Vagina (tissue), 2 donors: ENCODE results near the gene TRMT44. TPM values are rescaled to one million over a fixed set of nuclear protein-coding genes. Genes with fewer than 3 reads are reported as not detected.

Experiments used
- DNase-seq, 2 donors: peaks; one replicate each; pipeline ENCODE4 v3.0.0-alpha.2; 2017; ENCODE audit errors: extremely low spot score in 2 of 2
- H3K27ac ChIP-seq: fragments of 200-600 bp; sonication (generic); one replicate; pipeline ENCODE4 v1.5.1; 2019
- H3K27me3 ChIP-seq: fragments of 200-600 bp; sonication (generic); one replicate; pipeline ENCODE4 v1.5.1; 2019
- H3K36me3 ChIP-seq, 2 donors: fragments of 200-600 bp; sonication (generic); one replicate each; pipeline ENCODE4 v1.5.1; 2017 to 2019
- H3K4me1 ChIP-seq: fragments of 200-600 bp; sonication (generic); one replicate; pipeline ENCODE4 v1.5.1; 2019
- H3K4me3 ChIP-seq, 2 donors: fragments of 200-600 bp; sonication (generic); 1 replicate in 1 of 2; 2 replicates in 1 of 2; pipeline ENCODE4 v1.5.1; 2016 to 2019
- H3K9me3 ChIP-seq: fragments of 200-600 bp; sonication (generic); one replicate; pipeline ENCODE4 v1.5.1; 2019
- POLR2A ChIP-seq, 2 donors: fragments of 450-650 bp; IDR thresholded peaks; one replicate each; pipeline ENCODE4 v1.6.1; 2017; ENCODE audit warnings: antibody characterized with exemption in 2 of 2, mild to moderate bottlenecking in 2 of 2, moderate library complexity in 2 of 2
- POLR2AphosphoS5 ChIP-seq, 2 donors: sonication (generic); formaldehyde crosslinking; IDR thresholded peaks; one replicate each; pipeline ENCODE4 v1.9.0; 2017; ENCODE audit warnings: antibody characterized with exemption in 2 of 2, mild to moderate bottlenecking in 2 of 2, low read depth in 1 of 2; ENCODE audit not compliant: insufficient read depth in 1 of 2
- intact Hi-C: fragments of 100-400 bp; cut with DNase I; formaldehyde crosslinking; loops from one replicate; pipeline ENCODE4 v1.15.1; 2023
- total RNA-seq: library from RNA; depleted of rRNA; stranded (reverse); fragments of >200 nt; gene quantifications from one replicate; pipeline ENCODE4 v1.2.3, GENCODE V29; 2016
- TF ChIP-seq, protein P1 (sequence below), 3 experiments: fragments of 450-650 bp in 2 of 3; fragments of 200-600 bp in 1 of 3; sonication (generic) in 1 of 3; IDR thresholded peaks; one replicate each; pipeline ENCODE4 v1.5.1; 2017 to 2019; ENCODE audit warnings: antibody characterized with exemption in 3 of 3, mild to moderate bottlenecking in 2 of 3, moderate library complexity in 2 of 3

The TRMT44 gene
- total RNA-seq, 1 donor from 2014 or later = 19.2 TPM

DNA sequence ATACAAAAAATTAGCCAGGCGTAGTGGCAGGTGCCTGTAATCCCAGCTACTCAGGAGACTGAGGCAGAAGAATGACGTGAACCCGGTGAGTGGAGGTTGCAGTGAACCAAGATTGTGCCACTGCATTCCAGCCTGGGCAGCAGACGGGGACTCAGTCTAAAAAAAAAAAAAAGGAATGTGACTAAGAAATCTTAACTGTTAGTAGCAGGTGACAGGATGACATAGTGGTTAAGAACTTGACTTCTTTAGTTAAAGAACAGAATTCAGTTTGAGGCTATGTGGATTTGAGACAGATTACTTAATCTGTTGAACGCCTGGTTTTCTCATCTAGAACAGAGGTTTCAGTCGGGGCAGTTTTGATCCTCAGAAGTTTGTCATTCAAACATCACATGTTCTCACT, 3.2 kb downstream of the TRMT44 start:
- no peaks in the 10 kb centered on the region for H3K27me3 ChIP-seq
- H3K4me3 ChIP-seq = no peak overlapping the region
- H3K4me1 ChIP-seq = peaks cover 43% of the 10 kb centered on the region
- DNase-seq = no peak
- TF ChIP-seq POLR2AphosphoS5 (IDR thresholded peaks at IDR 0.05; ENCODE audit: insufficient read depth in 1 of 2, low read depth in 1 of 2) = no peak
- TF ChIP-seq, protein P1, sequence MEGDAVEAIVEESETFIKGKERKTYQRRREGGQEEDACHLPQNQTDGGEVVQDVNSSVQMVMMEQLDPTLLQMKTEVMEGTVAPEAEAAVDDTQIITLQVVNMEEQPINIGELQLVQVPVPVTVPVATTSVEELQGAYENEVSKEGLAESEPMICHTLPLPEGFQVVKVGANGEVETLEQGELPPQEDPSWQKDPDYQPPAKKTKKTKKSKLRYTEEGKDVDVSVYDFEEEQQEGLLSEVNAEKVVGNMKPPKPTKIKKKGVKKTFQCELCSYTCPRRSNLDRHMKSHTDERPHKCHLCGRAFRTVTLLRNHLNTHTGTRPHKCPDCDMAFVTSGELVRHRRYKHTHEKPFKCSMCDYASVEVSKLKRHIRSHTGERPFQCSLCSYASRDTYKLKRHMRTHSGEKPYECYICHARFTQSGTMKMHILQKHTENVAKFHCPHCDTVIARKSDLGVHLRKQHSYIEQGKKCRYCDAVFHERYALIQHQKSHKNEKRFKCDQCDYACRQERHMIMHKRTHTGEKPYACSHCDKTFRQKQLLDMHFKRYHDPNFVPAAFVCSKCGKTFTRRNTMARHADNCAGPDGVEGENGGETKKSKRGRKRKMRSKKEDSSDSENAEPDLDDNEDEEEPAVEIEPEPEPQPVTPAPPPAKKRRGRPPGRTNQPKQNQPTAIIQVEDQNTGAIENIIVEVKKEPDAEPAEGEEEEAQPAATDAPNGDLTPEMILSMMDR (IDR thresholded peaks at IDR 0.05) = no peak
- no peak for TF ChIP-seq POLR2A (IDR thresholded peaks at IDR 0.05)
- peaks cover 0 to 24% of the 10 kb centered on the region in 2 donors for H3K36me3 ChIP-seq
- no peak overlapping the region for H3K27ac ChIP-seq
- no peaks in the 10 kb centered on the region for H3K9me3 ChIP-seq
- intact Hi-C loops = no loop called here

DNA sequence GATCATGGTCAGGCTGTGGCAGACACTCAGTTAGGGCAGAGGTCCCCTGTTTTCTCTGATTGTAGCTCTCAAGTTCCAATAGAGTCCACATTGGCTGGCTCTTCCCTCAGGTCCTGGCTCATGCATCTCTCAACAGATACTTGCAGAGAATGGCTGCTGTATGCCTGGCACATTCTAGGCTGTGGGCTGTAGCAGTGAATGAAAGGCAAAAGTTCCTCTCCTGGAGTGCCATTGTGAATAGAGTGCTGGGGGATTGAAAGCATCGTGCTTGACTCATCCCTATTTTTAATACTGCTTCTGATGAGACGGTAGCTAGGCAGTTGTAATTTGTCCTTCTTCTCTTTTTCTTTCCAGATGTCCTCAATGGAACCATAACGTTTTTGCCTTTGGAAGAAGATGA, 5.5 kb downstream of the TRMT44 start:
- TF ChIP-seq, protein P1 (IDR thresholded peaks at IDR 0.05) = no peak
- TF ChIP-seq POLR2A (IDR thresholded peaks at IDR 0.05) (no peak), POLR2AphosphoS5 (IDR thresholded peaks at IDR 0.05; ENCODE audit: insufficient read depth in 1 of 2, low read depth in 1 of 2) (no peak)

DNA sequence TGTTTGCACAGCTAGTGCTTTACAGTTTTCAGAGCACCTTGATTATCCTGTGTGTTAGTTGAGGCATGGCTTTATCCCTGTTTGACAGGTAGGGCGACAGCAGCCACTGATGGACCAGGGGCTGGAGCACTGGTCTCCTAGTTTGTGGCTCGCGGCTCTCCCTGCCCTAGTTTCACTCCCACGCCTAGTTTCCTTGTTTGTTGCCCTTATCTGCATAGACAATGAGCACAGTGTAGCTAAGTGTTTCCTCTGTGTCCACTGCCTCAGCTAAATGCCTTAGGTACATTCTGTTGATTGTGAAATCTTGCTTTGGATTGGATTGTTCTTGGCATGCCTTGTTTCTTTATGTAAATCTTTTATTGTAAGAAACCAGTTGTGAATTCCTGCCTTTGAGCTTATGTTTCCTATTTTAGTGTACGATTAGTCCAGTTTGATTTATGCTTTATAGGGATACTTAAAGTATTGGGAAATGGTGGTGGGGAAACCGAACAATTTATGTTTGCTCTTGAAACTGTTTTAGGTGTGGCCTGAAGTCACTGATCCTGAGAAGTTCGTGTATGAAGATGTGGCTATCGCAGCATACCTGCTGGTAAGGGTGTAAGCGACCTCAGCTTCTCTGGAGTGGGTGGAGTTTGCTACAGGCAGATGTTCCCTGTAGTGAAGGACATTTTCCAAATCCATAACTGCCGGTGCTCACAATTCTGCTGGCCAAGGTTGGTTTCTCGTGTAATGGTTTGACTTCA, 11.0 kb downstream of the TRMT44 start:
- Histone ChIP-seq H3K36me3 (peaks cover 0 to 65% of the 10 kb centered on the region in 2 donors), H3K4me3 (no peak overlapping the region), H3K27ac (no peak overlapping the region), H3K27me3 (no peaks in the 10 kb centered on the region), H3K4me1 (no peaks in the 10 kb centered on the region), H3K9me3 (no peaks in the 10 kb centered on the region)
- intact Hi-C loops = no loop called here
- TF ChIP-seq, protein P1 (IDR thresholded peaks at IDR 0.05) = no peak
- TF ChIP-seq POLR2A (IDR thresholded peaks at IDR 0.05) = no peak
- no peak for TF ChIP-seq POLR2AphosphoS5 (IDR thresholded peaks at IDR 0.05; ENCODE audit: insufficient read depth in 1 of 2, low read depth in 1 of 2)
- DNase-seq = no peak

More for the DNA sequence above, 5.5 kb downstream of the TRMT44 start:
- no peak overlapping the region for H3K4me3 ChIP-seq
- intact Hi-C loops = no loop called here
- peaks cover 28% of the 10 kb centered on the region for H3K4me1 ChIP-seq
- peaks cover 0 to 25% of the 10 kb centered on the region in 2 donors for H3K36me3 ChIP-seq
- H3K27me3 ChIP-seq = no peaks in the 10 kb centered on the region
- DNase-seq = no peak
- H3K9me3 ChIP-seq = no peaks in the 10 kb centered on the region
- no peak overlapping the region for H3K27ac ChIP-seq

DNA sequence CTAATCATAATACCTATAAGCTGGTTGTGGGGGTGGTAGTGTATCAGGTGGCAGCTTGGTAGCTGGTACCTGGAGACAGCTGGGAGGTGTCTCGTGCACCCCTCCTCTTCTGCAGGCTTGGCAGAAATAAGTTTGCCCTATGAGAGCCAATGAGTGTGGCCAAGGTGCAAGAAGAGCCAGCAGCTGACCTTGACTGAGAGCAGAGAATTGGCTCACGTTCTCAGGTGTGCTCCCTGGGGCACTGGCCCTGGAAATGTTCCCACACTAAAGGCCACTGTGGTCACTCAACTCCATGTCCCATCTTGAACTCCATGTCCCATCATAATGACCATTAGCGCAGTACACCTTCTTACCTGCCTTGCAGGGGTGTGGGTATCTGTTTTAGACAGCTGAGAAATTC, 13.4 kb downstream of the TRMT44 start:
- Histone ChIP-seq H3K4me1 (no peaks in the 10 kb centered on the region), H3K9me3 (no peaks in the 10 kb centered on the region), H3K27me3 (no peaks in the 10 kb centered on the region), H3K4me3 (no peak overlapping the region), H3K27ac (no peak overlapping the region), H3K36me3 (peaks cover 0 to 42% of the 10 kb centered on the region in 2 donors)
- intact Hi-C loops = no loop called here
- no peak for TF ChIP-seq POLR2A (IDR thresholded peaks at IDR 0.05)
- no peak for TF ChIP-seq POLR2AphosphoS5 (IDR thresholded peaks at IDR 0.05; ENCODE audit: insufficient read depth in 1 of 2, low read depth in 1 of 2)
- TF ChIP-seq, protein P1 (IDR thresholded peaks at IDR 0.05) = no peak
- DNase-seq = no peak

DNA sequence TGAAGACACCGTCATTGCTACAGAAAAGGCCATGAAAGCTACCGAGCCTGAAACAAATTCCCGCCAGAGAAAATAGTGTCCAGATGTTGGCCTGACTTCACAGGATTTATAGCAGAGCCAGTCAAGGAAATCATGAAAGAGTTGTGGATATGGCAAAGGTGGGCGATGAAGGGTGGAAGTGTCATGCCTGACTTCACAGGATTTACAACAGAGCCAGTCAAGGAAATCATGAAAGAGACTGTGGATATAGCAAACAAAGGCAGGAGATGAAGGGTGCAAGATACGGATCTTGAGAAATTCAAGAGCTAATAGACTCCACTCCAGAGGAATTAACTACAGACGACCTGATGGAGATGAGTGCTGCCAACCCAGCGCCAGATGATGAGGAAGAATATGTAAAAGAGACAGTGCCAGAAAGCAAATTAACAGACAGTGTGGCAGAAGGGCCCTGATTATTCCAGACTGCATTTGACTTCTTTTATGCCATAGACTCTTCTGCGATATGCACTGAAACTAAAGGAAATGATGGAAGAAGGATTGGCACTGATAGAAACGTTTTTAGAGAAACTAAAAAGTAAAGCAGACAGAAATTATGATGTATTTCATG, 17.2 kb downstream of the TRMT44 start:
- Histone ChIP-seq H3K27me3 (no peaks in the 10 kb centered on the region), H3K36me3 (peaks cover 0 to 31% of the 10 kb centered on the region in 2 donors), H3K27ac (no peak overlapping the region), H3K9me3 (no peaks in the 10 kb centered on the region), H3K4me1 (no peaks in the 10 kb centered on the region), H3K4me3 (no peak overlapping the region)
- TF ChIP-seq POLR2AphosphoS5 (IDR thresholded peaks at IDR 0.05; ENCODE audit: insufficient read depth in 1 of 2, low read depth in 1 of 2) = no peak
- TF ChIP-seq, protein P1 (IDR thresholded peaks at IDR 0.05) = no peak
- TF ChIP-seq POLR2A (IDR thresholded peaks at IDR 0.05) = no peak
- intact Hi-C loops = no loop called here
- no peak for DNase-seq
